ENCODE measurements around the gene ASB17. TPM values are rescaled to one million over a fixed set of nuclear protein-coding genes. Genes with fewer than 3 reads are reported as not detected.

The ASB17 gene
- polyA plus RNA-seq, 4 donors: not detected

DNA sequence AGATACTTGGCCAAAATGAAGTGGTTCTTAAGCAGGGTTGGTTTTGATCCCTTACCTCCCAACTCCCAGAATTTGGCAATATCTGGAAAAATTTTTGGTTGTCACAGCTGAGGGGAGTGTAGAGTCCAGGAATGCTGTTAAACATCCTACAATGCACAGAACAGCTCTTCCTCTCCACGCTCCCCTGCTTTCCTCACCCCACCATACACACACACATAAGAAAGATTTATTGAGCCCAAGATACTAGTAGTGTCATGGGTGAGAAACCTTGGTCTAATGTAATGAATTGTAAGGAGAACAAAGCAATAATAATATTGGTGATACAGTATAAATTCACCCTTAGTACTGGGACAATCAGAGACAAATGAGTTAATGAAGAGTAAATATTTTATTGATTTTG, 47.8 kb downstream of the ASB17 start:
- no peaks in the 10 kb centered on the region for H3K27me3 ChIP-seq (ENCODE audit: control insufficient read depth in 3 of 3, insufficient read depth in 3 of 3, low read length in 3 of 3)
- DNase-seq (no peak), FAIRE-seq (no peak)
- H3K4me3 ChIP-seq (ENCODE audit: low read depth in 1 of 3, low read length in 3 of 3): no peak overlapping the region
- H3K9me3 ChIP-seq (ENCODE audit: control insufficient read depth in 2 of 2, insufficient read depth in 1 of 2, low read depth in 1 of 2, low read length in 1 of 2): no peaks in the 10 kb centered on the region
- no peaks in the 10 kb centered on the region for H3K36me3 ChIP-seq (ENCODE audit: control insufficient read depth in 3 of 3, insufficient read depth in 2 of 3, low read depth in 1 of 3, low read length in 3 of 3)
- H3K4me1 ChIP-seq (ENCODE audit: control insufficient read depth in 3 of 3, insufficient read depth in 2 of 3, low read depth in 1 of 3, low read length in 2 of 3): no peaks in the 10 kb centered on the region
- H3K27ac ChIP-seq (ENCODE audit: low read depth in 1 of 3, low read length in 2 of 3): no peak overlapping the region
- WGBS, 3 donors: 64 to 85% (median 77%) methylated on average over 1 of the region's 1 CpG

DNA sequence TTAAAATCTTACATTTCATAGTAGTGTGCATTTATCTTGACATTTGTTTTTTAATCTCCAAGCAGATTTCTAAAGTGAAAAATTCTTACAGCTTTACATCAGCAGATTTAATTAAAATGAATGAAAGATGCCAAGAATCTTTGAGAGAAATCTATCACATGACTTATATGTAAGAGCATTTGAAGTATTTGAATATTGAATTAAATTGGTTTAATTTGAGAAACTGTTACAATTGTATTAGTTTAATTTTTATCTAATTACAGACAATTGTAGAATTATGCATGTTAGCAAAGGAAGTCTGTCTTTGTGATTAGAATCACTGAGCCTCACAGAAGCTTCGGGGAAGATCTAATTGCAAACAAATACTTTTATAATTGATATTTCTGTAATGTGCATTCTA, 52.2 kb downstream of the ASB17 start:
- 76 to 83% (median 78%) methylated on average over 1 of the region's 1 CpG for WGBS, 3 donors
- Histone ChIP-seq H3K4me3 (ENCODE audit: low read depth in 1 of 3, low read length in 3 of 3) (no peak overlapping the region), H3K36me3 (ENCODE audit: control insufficient read depth in 3 of 3, insufficient read depth in 2 of 3, low read depth in 1 of 3, low read length in 3 of 3) (no peaks in the 10 kb centered on the region), H3K27ac (ENCODE audit: low read depth in 1 of 3, low read length in 2 of 3) (no peak overlapping the region), H3K4me1 (ENCODE audit: control insufficient read depth in 3 of 3, insufficient read depth in 2 of 3, low read depth in 1 of 3, low read length in 2 of 3) (no peaks in the 10 kb centered on the region), H3K27me3 (ENCODE audit: control insufficient read depth in 3 of 3, insufficient read depth in 3 of 3, low read length in 3 of 3) (no peaks in the 10 kb centered on the region), H3K9me3 (ENCODE audit: control insufficient read depth in 2 of 2, insufficient read depth in 1 of 2, low read depth in 1 of 2, low read length in 1 of 2) (no peaks in the 10 kb centered on the region)
- DNase-seq (no peak), FAIRE-seq (no peak)

DNA sequence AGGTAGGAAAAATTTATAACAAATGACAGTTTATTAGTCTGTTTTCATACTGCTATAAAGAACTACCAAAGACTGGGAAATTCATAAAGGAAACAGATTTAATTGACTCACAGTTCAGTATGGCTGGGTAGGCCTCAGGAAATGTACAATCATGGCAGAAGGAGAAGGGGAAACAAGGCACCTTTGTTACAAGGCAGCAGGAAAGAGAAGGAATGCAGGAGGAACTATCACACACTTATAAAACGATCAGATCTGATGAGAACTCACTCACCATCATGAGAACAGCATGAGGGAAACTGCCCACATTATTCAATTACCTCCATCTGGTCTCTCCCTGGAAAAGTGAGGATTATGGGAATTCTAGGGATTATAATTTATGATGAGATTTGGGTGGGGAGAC, 61.3 kb downstream of the ASB17 start:
- no peak for FAIRE-seq
- WGBS, 3 donors: 39 to 45% (median 43%) methylated on average over 1 of the region's 1 CpG

More for the DNA sequence above, 61.3 kb downstream of the ASB17 start:
- Histone ChIP-seq H3K4me1 (ENCODE audit: control insufficient read depth in 3 of 3, insufficient read depth in 2 of 3, low read depth in 1 of 3, low read length in 2 of 3) (no peaks in the 10 kb centered on the region), H3K4me3 (ENCODE audit: low read depth in 1 of 3, low read length in 3 of 3) (no peak overlapping the region), H3K27ac (ENCODE audit: low read depth in 1 of 3, low read length in 2 of 3) (no peak overlapping the region), H3K9me3 (ENCODE audit: control insufficient read depth in 2 of 2, insufficient read depth in 1 of 2, low read depth in 1 of 2, low read length in 1 of 2) (peaks cover 0 to 7% of the 10 kb centered on the region in 2 donors), H3K27me3 (ENCODE audit: control insufficient read depth in 3 of 3, insufficient read depth in 3 of 3, low read length in 3 of 3) (no peaks in the 10 kb centered on the region), H3K36me3 (ENCODE audit: control insufficient read depth in 3 of 3, insufficient read depth in 2 of 3, low read depth in 1 of 3, low read length in 3 of 3) (no peaks in the 10 kb centered on the region)
- DNase-seq: no peak

Other genes starting within 250 kb of the ASB17 start
- 100 to 1,000 TPM in 2 of 4 donors, 10 to 100 TPM in 2; 22.5 to 188 (median 77.9) TPM for gene ACADM, start 207.7 kb downstream of the ASB17 start, polyA plus RNA-seq
- gene RABGGTB, start 146.1 kb downstream of the ASB17 start, polyA plus RNA-seq: 10 to 100 TPM; 55.6 to 95.9 (median 62.6) TPM
- under 1 TPM in 2 of 4 donors, not detected in 2; 0.04 to 0.21 TPM for gene MSH4, start 135.5 kb downstream of the ASB17 start, polyA plus RNA-seq
- 10 to 100 TPM in 1 of 4 donors, 1 to 10 TPM in 1, under 1 TPM in 2; under 0.01 to 21.7 (median 2.6) TPM for gene ST6GALNAC3, start 142.3 kb upstream of the ASB17 start, polyA plus RNA-seq